ENCODE measurements around the gene KCNE3. TPM values are rescaled to one million over a fixed set of nuclear protein-coding genes. Genes with fewer than 3 reads are reported as not detected.

KCNE3 gene
- total and polyA plus RNA-seq, 2 of the 13 experiments (the other 11 are each of a cell fraction or from before 2014, with no cell fraction given): 0.33 to 2.2 TPM

GRCh38 chr11:74450318-74450717 lies 17.0 kb downstream of the KCNE3 start:
- in situ Hi-C loops (cut with HindIII; ENCODE audit: extremely low pct_ligation_motif_present, low pct_unique_long_range_greater_than_20kb) (loop anchor here (10.0 kb wide), 1 partner anchor 196 kb away; no protein-coding TSS in a partner anchor), intact Hi-C loops (cut with micrococcal nuclease; ENCODE audit: unreplicated experiment) (no loop called here)
- Histone ChIP-seq H3K9me3 (ENCODE audit: low read length) (no peaks in the 10 kb centered on the region), H4K20me1 (ENCODE audit: insufficient read depth, low read length) (no peaks in the 10 kb centered on the region), H2AFZ (ENCODE audit: low read length) (no peak overlapping the region), H3K4me3 (replicated peaks in 1 of 3; ENCODE audit: insufficient read depth in 1 of 3, low read depth in 2 of 3, low read length in 3 of 3) (no peak overlapping the region), H3K4me2 (ENCODE audit: low read depth, low read length) (no peak overlapping the region), H3K4me1 (ENCODE audit: insufficient read depth, low read length) (no peaks in the 10 kb centered on the region), H3K27me3 (ENCODE audit: control insufficient read depth in 1 of 2, insufficient read depth in 2 of 2, low read length in 2 of 2) (peaks cover 0 to 2% of the 10 kb centered on the region in 2 experiments; a peak in 1 of 5 replicates), H3K9ac (ENCODE audit: insufficient read depth, low read depth, low read length) (no peak overlapping the region), H3K27ac (ENCODE audit: extremely low read length, insufficient read depth, low read length) (no peak overlapping the region), H3K36me3 (replicated peaks in 1 of 2; ENCODE audit: control insufficient read depth in 1 of 2, insufficient read depth in 2 of 2, low read length in 2 of 2) (no peaks in the 10 kb centered on the region), H3K79me2 (ENCODE audit: insufficient read depth, low read length) (no peaks in the 10 kb centered on the region)
- no peak for FAIRE-seq
- TF ChIP-seq ZNF644 (CRISPR knock-in tag; IDR thresholded peaks at IDR 0.05; ENCODE audit: low read depth) (no peak), DBP (CRISPR knock-in tag; IDR thresholded peaks at IDR 0.05; ENCODE audit: not compliant biosample characterization) (no peak), ZNF83 (CRISPR knock-in tag; IDR thresholded peaks at IDR 0.05; ENCODE audit: borderline replicate concordance) (no peak), ZNF713 (CRISPR knock-in tag; IDR thresholded peaks at IDR 0.05) (no peak), ZFP82 (CRISPR knock-in tag; IDR thresholded peaks at IDR 0.05; ENCODE audit: borderline replicate concordance) (no peak), ZNF580 (CRISPR knock-in tag; IDR thresholded peaks at IDR 0.05; ENCODE audit: borderline replicate concordance, low read depth) (no peak), PHF20 (CRISPR knock-in tag; IDR thresholded peaks at IDR 0.05) (no peak), THAP7 (CRISPR knock-in tag; IDR thresholded peaks at IDR 0.05) (no peak)
- 52% methylated on average over 6 of the region's 6 CpGs for WGBS (ENCODE audit: low lambda C conversion rate)
- ChIA-PET POLR2A (no interaction called here), CTCF (ENCODE audit: low intra/inter-chr PET ratio, low total read pairs) (interaction anchor here (1.2 to 4.6 kb wide), 3 partner anchors 62 to 194 kb away, joined by 3 to 43 read pairs (median 21); no protein-coding TSS in a partner anchor)
- ATAC-seq: no peak
- no TSS peak for BruUV-seq (replicated peaks)
- DNase-seq (ENCODE audit: low spot score): no peak

Measured in HepG2 (cell line).